NCI-H510A treated with DMSO at 0.1 percent for 48 hours (cell line): Measurements from ENCODE around the gene FGF11.
"Not testable (repeated sequence)": the region's sequence is repeated elsewhere in the genome, so short reads cannot be mapped to it uniquely, and the experiment has no call there.

ENCODE experiments used
- DNase-seq: peaks from one replicate; lab custom pipeline; 2025; lab: John Stamatoyannopoulos, UW

FGF11 gene

GRCh38 chr17:7480089-7480384 lies 40.7 kb downstream of the FGF11 start:
- no peak for DNase-seq

GRCh38 chr17:7481275-7481674 lies 42.0 kb downstream of the FGF11 start, which contains the start of gene SLC35G6:
Gene SLC35G6 (plus strand): TSS chr17:7481446. CDS start chr17:7481517, 71 bp downstream.
- DNase-seq, result not testable (repeated sequence)

GRCh38 chr17:7481842-7482741 lies 42.8 kb downstream of the FGF11 start:
- DNase-seq, result not testable (repeated sequence)

GRCh38 chr17:7482742-7483088 lies 43.4 kb downstream of the FGF11 start:
- DNase-seq, result not testable (repeated sequence)

GRCh38 chr17:7483255-7484066 lies 44.1 kb downstream of the FGF11 start:
- peak; percentile 97 for DNase-seq

- DNase-seq, result peak; percentile 97
Measured at GRCh38 chr17:7484067-7484918, 45.0 kb downstream of the FGF11 start, which contains the start of gene POLR2A. Gene POLR2A (plus strand): TSS chr17:7484366.

- DNase-seq, result no peak
Measured at GRCh38 chr17:7484919-7485377, 45.6 kb downstream of the FGF11 start.

- DNase-seq, result no peak
Measured at GRCh38 chr17:7486181-7486580, 46.9 kb downstream of the FGF11 start.

- no peak for DNase-seq
Measured at GRCh38 chr17:7490144-7490543, 50.8 kb downstream of the FGF11 start.

- DNase-seq, result no peak
Measured at GRCh38 chr17:7491583-7491982, 52.3 kb downstream of the FGF11 start.

- DNase-seq, result no peak
Measured at GRCh38 chr17:7493941-7494340, 54.6 kb downstream of the FGF11 start.
